Gastrocnemius medialis (tissue), 4 donors: ENCODE data around the gene CPNE7. TPM values are rescaled to one million over a fixed set of nuclear protein-coding genes. Genes with fewer than 3 reads are reported as not detected.

Source experiments
- ATAC-seq, 2 donors: fragments of 150-250 bp; one replicate each; pipeline ENCODE4 v1.9.1; 2016
- DNase-seq, 2 donors: peaks; one replicate each; pipeline ENCODE4 v3.0.0-alpha.2; 2019
- H3K27ac ChIP-seq, 4 donors: fragments of 200-600 bp; sonication (generic); 1 replicate in 1 of 4; 2 replicates in 3 of 4; pipeline ENCODE4 v1.5.1; 2016 to 2018; ENCODE audit warnings: mild to moderate bottlenecking in 2 of 4, moderate library complexity in 1 of 4
- H3K27me3 ChIP-seq, 3 donors: fragments of 200-600 bp; sonication (generic) in 2 of 3; 1 replicate in 1 of 3; 2 replicates in 2 of 3; pipeline versions ENCODE4 v1.5.1 to v1.6.0; 2016 to 2019; ENCODE audit warnings: mild to moderate bottlenecking in 1 of 3, moderate library complexity in 1 of 3
- H3K36me3 ChIP-seq, 2 donors: fragments of 200-600 bp; sonication (generic) in 1 of 2; one replicate each; pipeline ENCODE4 v1.5.1; 2017 to 2018
- H3K4me1 ChIP-seq, 2 donors: fragments of 200-600 bp; sonication (generic) in 1 of 2; one replicate each; pipeline ENCODE4 v1.5.1; 2016 to 2017; ENCODE audit warnings: mild to moderate bottlenecking in 2 of 2
- H3K4me3 ChIP-seq, 4 donors: fragments of 200-600 bp; sonication (generic) in 3 of 4; 1 replicate in 1 of 4; 2 replicates in 3 of 4; pipeline ENCODE4 v1.5.1; 2016 to 2019; ENCODE audit warnings: mild to moderate bottlenecking in 2 of 4
- H3K9me3 ChIP-seq, 3 donors: fragments of 200-600 bp; sonication (generic) in 2 of 3; 1 replicate in 1 of 3; 2 replicates in 2 of 3; pipeline ENCODE4 v1.5.1; 2016 to 2019
- CTCF ChIP-seq, 5 experiments: fragments of 450-650 bp in 3 of 5; fragments of 200-600 bp in 2 of 5; sonication (generic) in 2 of 5; IDR thresholded peaks in 4 of 5; conservative IDR thresholded peaks in 1 of 5; 1 replicate in 4 of 5; 2 replicates in 1 of 5; pipeline ENCODE4 v1.5.1; 2016 to 2019; ENCODE audit warnings: antibody characterized with exemption in 5 of 5, mild to moderate bottlenecking in 3 of 5, moderate library complexity in 3 of 5
- POLR2A ChIP-seq, 2 donors: fragments of 450-650 bp; IDR thresholded peaks; one replicate each; pipeline ENCODE4 v1.6.1; 2017; ENCODE audit warnings: antibody characterized with exemption in 2 of 2, mild to moderate bottlenecking in 2 of 2, moderate library complexity in 2 of 2
- in situ Hi-C, 4 donors: fragments of 200-750 bp; cut with MboI; loops; one replicate each; pipeline versions ENCODE4 v1.15.0 to v1.8.0; 2017; ENCODE audit warnings: low sequenced_read_pairs in 4 of 4
- intact Hi-C: fragments of 100-400 bp; cut with DNase I; formaldehyde crosslinking; loops from one replicate; pipeline ENCODE4 v1.15.1; 2023; ENCODE audit warnings: low total_unique reads
- total RNA-seq, 4 donors: library from RNA; depleted of rRNA; stranded (reverse); fragments of >200 nt; gene quantifications; one replicate each; pipeline versions ENCODE4 v1.1.0 to v1.2.3, GENCODE V29; 2016

Gene CPNE7
- total RNA-seq, 4 donors from 2014 or later: not detected

GRCh38 chr16:89545044-89545830, 30.3 kb upstream of the CPNE7 start:
- no peak for TF ChIP-seq POLR2A (IDR thresholded peaks at IDR 0.05)
- TF ChIP-seq CTCF (IDR thresholded peaks at IDR 0.05 in 4 of 5, conservative IDR thresholded peaks at IDR 0.05 in 1 of 5): no peak
- H3K4me3 ChIP-seq: no peak overlapping the region
- intact Hi-C loops (no loop called here), in situ Hi-C loops (no loop called here)
- DNase-seq (no peak), ATAC-seq (no peak)
- H3K27me3 ChIP-seq: no peaks in the 10 kb centered on the region
- H3K4me1 ChIP-seq: no peaks in the 10 kb centered on the region
- no peak overlapping the region for H3K27ac ChIP-seq
- H3K36me3 ChIP-seq: peaks cover 0 to 79% of the 10 kb centered on the region in 2 donors
- H3K9me3 ChIP-seq: no peaks in the 10 kb centered on the region

GRCh38 chr16:89545831-89546574, 29.6 kb upstream of the CPNE7 start:
- in situ Hi-C loops: no loop called here
- Histone ChIP-seq H3K27me3 (no peaks in the 10 kb centered on the region), H3K36me3 (peaks cover 0 to 86% of the 10 kb centered on the region in 2 donors), H3K4me1 (no peaks in the 10 kb centered on the region), H3K9me3 (no peaks in the 10 kb centered on the region), H3K4me3 (no peak overlapping the region), H3K27ac (no peak overlapping the region)
- no peak for TF ChIP-seq POLR2A (IDR thresholded peaks at IDR 0.05)
- no peak for TF ChIP-seq CTCF (IDR thresholded peaks at IDR 0.05 in 4 of 5, conservative IDR thresholded peaks at IDR 0.05 in 1 of 5)
- intact Hi-C loops: no loop called here
- no peak for DNase-seq
- no peak for ATAC-seq

- H3K27me3 ChIP-seq: no peaks in the 10 kb centered on the region
- TF ChIP-seq POLR2A (IDR thresholded peaks at IDR 0.05) (no peak), CTCF (IDR thresholded peaks at IDR 0.05 in 4 of 5, conservative IDR thresholded peaks at IDR 0.05 in 1 of 5) (no peak)
- no peak for DNase-seq
- no peaks in the 10 kb centered on the region for H3K4me1 ChIP-seq
- no peak overlapping the region for H3K27ac ChIP-seq
- in situ Hi-C loops (no loop called here), intact Hi-C loops (no loop called here)
- no peak for ATAC-seq
- H3K4me3 ChIP-seq: no peak overlapping the region
- peaks cover 0 to 88% of the 10 kb centered on the region in 2 donors for H3K36me3 ChIP-seq
- no peaks in the 10 kb centered on the region for H3K9me3 ChIP-seq
Measured at GRCh38 chr16:89546781-89547180, 28.8 kb upstream of the CPNE7 start.

GRCh38 chr16:89547291-89547690, 28.3 kb upstream of the CPNE7 start:
- no peak for TF ChIP-seq CTCF (IDR thresholded peaks at IDR 0.05 in 4 of 5, conservative IDR thresholded peaks at IDR 0.05 in 1 of 5)
- no peak for TF ChIP-seq POLR2A (IDR thresholded peaks at IDR 0.05)
- in situ Hi-C loops (no loop called here), intact Hi-C loops (no loop called here)
- Histone ChIP-seq H3K27ac (no peak overlapping the region), H3K4me3 (no peak overlapping the region), H3K27me3 (no peaks in the 10 kb centered on the region), H3K9me3 (no peaks in the 10 kb centered on the region), H3K4me1 (no peaks in the 10 kb centered on the region), H3K36me3 (peaks cover 0 to 88% of the 10 kb centered on the region in 2 donors)
- ATAC-seq: no peak
- DNase-seq: no peak
